GM21619 (cell line): ENCODE data around the gene SUPT20H.

Experiments used
- ATAC-seq: cut with Tn5 transposase; IDR thresholded peaks from one replicate; pipeline ENCODE4 v1.9.1; 2021; ENCODE audit not compliant: unreplicated experiment

SUPT20H gene

DNA sequence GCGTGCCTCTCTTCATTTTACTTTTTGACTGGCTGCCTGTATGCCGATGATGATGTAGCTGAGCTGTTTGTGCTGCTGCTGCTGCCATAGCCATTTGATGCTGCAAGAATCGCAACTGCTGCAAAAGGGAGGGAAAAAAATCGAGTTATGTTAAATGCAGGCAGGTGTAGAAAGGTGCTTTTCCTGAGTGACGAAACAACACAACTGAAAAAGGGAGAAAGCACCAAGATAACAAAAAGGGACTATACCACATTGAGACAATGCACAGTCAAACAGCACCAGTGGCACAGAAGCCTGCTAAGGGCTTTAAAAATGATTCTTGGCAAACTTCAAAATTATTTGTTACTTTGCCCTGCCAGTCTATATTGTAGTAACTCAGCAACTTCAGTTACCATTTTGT is 49.8 kb downstream of the SUPT20H start:
- ATAC-seq, result no peak

GRCh38 chr13:37001921-37002250 is 57.6 kb downstream of the SUPT20H start:
- no peak for ATAC-seq

DNA sequence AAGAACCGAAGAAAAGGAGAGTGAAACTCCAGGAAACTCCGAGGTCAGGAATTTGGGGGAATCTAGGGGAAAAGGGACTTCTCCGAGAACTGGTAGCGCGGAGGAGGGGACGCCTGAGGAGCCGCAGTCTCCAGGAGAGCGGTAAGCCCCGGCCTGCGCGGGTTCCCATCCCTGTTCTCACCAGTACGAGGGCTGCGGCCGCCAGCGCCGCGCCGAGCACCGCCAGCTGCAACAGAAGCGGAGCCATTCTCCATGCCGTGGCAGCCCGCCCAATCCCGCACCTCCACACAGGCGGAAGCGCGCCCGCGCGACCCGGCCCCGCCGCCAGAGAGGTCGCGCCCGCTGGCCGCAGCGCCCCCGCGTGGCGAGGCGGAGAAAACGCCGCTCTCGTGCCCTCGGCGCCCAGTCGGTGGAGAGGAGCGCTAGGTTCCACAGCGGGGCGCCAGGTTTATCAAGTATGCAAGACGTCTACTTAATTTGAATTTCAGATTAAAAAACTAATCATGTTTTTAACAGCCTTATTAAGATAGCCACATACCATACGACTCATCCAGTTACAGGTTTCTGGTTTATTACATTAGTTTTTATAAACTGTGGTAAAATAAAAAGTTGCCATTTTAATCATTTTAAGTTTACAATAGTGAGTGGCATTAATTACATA is 60.3 kb downstream of the SUPT20H start, which contains the start of gene ALG5:
ALG5 (minus strand) TSS at position 287 of the 661 bp plus-strand sequence; CDS start at position 247, 40 bp downstream.
- peak; percentile 62 for ATAC-seq

GRCh38 chr13:36998624-36999041 is 60.9 kb downstream of the SUPT20H start:
- no peak for ATAC-seq

- no peak for ATAC-seq
Measured at GRCh38 chr13:36997716-36998427, 61.6 kb downstream of the SUPT20H start.

DNA sequence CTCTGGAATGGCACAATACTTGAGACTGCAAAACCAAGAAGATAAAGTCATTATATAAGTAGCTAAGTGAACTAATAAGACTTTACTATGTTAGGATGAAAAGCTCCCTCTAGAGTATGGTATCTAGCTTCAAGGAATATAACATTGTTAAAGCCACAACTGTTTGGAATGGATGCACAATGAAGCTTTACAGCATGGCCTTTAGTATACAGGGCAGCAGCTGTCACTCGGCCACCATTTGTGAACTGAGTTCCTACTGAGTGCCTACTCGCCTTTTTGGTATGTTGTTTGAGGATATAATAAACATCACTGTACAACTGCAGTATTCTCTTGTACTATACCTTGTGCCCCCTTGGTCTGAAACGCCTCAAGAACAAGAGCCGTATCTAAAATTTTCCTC is 67.1 kb downstream of the SUPT20H start:
- ATAC-seq, result no peak

DNA sequence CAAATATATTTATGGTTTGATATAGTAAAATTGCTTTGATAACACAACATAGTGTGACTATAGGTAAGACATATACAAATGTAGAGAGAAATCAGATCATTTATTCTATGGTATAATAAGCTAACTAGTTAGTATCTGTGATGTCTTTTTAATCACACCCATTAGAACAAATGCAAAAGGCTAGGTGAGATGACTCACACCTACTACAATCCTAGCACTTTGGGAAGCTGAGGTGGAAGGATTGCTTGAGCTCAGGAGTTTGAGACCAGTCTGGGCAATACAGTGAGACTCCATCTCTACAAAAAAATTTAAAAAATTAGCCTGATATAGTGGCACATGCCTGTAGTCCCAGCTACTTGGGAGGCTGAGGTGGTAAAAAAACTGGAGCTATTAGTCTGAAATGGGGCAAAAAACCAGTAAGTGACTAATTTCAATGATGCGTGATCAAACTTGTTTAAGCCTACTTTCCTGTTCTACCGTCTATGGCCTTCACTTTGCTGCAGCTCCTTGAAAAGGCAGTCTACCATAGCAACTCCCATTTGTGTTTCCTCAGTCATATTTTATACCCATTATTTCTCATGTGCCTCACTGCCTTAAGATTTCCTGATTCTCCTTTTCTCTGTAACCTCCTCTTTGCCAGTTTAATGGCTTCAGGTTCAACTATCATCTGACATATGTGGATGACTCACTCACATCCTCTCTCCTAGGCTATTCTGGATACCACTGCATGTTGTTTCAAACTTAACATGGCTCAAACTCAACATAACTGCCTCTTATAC is 72.8 kb downstream of the SUPT20H start:
- no peak for ATAC-seq

DNA sequence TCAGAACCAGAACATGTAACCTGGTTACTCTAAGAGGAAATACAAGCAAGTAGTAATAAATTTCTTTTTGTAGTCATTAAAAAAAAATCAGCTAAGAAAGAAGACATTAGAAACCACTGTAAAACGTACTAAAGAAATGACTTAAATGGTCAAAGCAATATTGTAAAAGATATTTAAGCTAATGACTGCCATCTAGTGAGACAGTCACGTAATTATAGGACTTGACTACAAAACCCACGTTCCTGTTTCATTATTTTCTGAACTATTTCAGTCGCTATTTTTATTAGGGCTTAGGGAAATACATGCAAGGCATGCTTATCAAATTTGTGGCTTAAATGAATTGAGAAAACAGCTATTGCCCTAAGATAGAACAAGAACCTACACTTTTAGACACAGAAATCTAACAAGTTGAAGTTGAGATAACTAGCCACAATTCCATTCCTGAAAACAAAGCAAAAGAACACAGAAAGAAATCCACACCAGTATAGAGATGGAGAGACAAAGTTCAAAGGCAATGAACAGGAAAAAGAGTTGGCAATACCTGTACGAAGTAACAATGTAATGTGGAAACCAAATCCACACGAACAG is 78.2 kb downstream of the SUPT20H start:
- no peak for ATAC-seq

- no peak for ATAC-seq
Measured at GRCh38 chr13:36979361-36980050, 80.0 kb downstream of the SUPT20H start.

- no peak for ATAC-seq
Measured at GRCh38 chr13:36975172-36975571, 84.3 kb downstream of the SUPT20H start.

GRCh38 chr13:36973621-36974295 is 85.7 kb downstream of the SUPT20H start:
- ATAC-seq, result peak; percentile 67

DNA sequence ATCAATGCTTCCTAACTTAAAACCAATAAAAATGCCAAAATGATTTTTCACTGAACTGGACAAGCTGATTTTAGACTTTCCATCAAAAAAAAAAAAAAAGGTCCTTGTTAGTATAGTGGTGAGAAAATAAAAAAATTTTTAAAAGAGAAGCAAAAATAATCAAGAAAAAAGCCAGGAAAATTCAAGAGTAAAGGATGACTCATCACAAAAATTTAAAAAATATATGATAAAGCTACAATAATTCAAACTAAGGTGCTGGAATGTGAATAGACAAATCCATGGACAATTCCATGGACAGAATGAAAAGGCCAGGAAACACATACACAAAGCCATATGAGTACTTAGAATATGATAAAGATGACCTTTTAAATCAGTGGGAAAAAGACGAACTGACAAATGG is 86.5 kb downstream of the SUPT20H start:
- no peak for ATAC-seq

GRCh38 chr13:36966404-36966803 is 93.1 kb downstream of the SUPT20H start:
- no peak for ATAC-seq

DNA sequence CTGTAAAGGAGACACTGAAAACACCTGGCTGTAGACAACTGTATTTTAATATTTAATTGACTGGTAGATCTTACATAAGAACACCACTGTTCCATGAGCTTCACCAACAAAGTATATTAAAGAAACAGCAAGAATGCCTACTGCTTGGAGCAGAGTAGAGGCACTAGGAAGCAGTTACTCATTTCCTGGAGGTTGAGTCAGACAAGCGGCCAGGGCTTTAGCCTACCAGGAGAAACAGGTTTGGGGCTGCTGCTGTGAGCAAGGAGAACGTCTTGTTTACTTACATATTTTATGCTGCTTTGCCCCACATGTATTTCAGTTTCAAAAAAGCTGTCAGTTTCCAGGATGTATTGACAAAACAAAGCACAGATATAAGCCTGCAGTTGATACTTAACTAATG is 93.7 kb downstream of the SUPT20H start:
- ATAC-seq, result no peak

GRCh38 chr13:36959456-36960116 is 99.9 kb downstream of the SUPT20H start:
- no peak for ATAC-seq
